SK-N-SH treated with all-trans-retinoic acid at 6 μM for 48 hours (cell line): ENCODE measurements around the gene ZNF177.
A peak's percentile ranks its signal among the peaks of the same experiment; 100 is the strongest.

Experiments
- ATAC-seq: fragments of 200-7000 bp; cut with Tn5 transposase; 3 replicates; pipeline ENCODE4 v1.9.1; 2020; ENCODE audit warnings: mild to moderate bottlenecking, moderate library complexity
- ARNTL ChIP-seq: fragments of 450-650 bp; formaldehyde crosslinking; IDR thresholded peaks from 2 replicates; pipeline ENCODE4 v1.5.0; 2020; ENCODE audit warnings: low read depth, mild to moderate bottlenecking, moderate library complexity, borderline replicate concordance
- BACH2 ChIP-seq: fragments of 250-450 bp; sonication (Bioruptor Pico); IDR thresholded peaks from 2 replicates; pipeline ENCODE4 v1.9.0; 2021; ENCODE audit warnings: mild to moderate bottlenecking, borderline replicate concordance
- CSDC2 ChIP-seq: fragments of 250-450 bp; sonication (Bioruptor Pico); IDR thresholded peaks from 2 replicates; pipeline ENCODE4 v1.5.0; 2020; ENCODE audit warnings: mild to moderate bottlenecking, moderate library complexity
- ESRRG ChIP-seq: fragments of 250-450 bp; sonication (Bioruptor Pico); IDR thresholded peaks from 2 replicates; pipeline ENCODE4 v1.6.1; 2021; ENCODE audit warnings: mild to moderate bottlenecking
- GLIS3 ChIP-seq: fragments of 250-450 bp; sonication (Bioruptor Pico); IDR thresholded peaks from 2 replicates; pipeline ENCODE4 v1.5.0; 2020; ENCODE audit warnings: mild to moderate bottlenecking, moderate library complexity
- ISL1 ChIP-seq: fragments of 250-450 bp; sonication (Bioruptor Pico); IDR thresholded peaks from 2 replicates; pipeline ENCODE4 v2.1.2; 2022; ENCODE audit warnings: mild to moderate bottlenecking, moderate library complexity
- OSR1 ChIP-seq: fragments of 250-450 bp; sonication (Bioruptor Pico); IDR thresholded peaks from 2 replicates; pipeline ENCODE4 v1.8.0; 2022; ENCODE audit warnings: moderate library complexity, mild to moderate bottlenecking, inconsistent platforms
- PPARA ChIP-seq: fragments of 250-450 bp; sonication (Bioruptor Pico); IDR thresholded peaks from 2 replicates; pipeline ENCODE4 v1.5.0; 2020; ENCODE audit warnings: mild to moderate bottlenecking, borderline replicate concordance
- RARB ChIP-seq: fragments of 250-450 bp; sonication (Bioruptor Pico); IDR thresholded peaks from 2 replicates; pipeline ENCODE4 v1.8.0; 2021; ENCODE audit warnings: mild to moderate bottlenecking, moderate library complexity
- SNAI2 ChIP-seq: fragments of 250-450 bp; sonication (Bioruptor Pico); IDR thresholded peaks from 2 replicates; pipeline ENCODE4 v1.5.0; 2020; ENCODE audit warnings: mild to moderate bottlenecking, moderate library complexity
- TCF4 ChIP-seq: fragments of 250-450 bp; sonication (Bioruptor Pico); IDR thresholded peaks from 2 replicates; pipeline ENCODE4 v1.8.0; 2021; ENCODE audit warnings: mild to moderate bottlenecking, moderate library complexity, borderline replicate concordance
- TOX ChIP-seq: fragments of 250-450 bp; sonication (Bioruptor Pico); IDR thresholded peaks from 2 replicates; pipeline ENCODE4 v1.8.0; 2021; ENCODE audit warnings: mild to moderate bottlenecking, moderate library complexity, borderline replicate concordance
- ZC3H10 ChIP-seq: fragments of 250-450 bp; sonication (Bioruptor Pico); IDR thresholded peaks from 2 replicates; pipeline ENCODE4 v1.5.1; 2021; ENCODE audit warnings: mild to moderate bottlenecking, moderate library complexity
- ZFP3 ChIP-seq: fragments of 250-450 bp; sonication (Bioruptor Pico); IDR thresholded peaks from 2 replicates; pipeline ENCODE4 v1.5.0; 2020; ENCODE audit warnings: mild to moderate bottlenecking, moderate library complexity
- ZFP30 ChIP-seq: fragments of 450-650 bp; formaldehyde crosslinking; IDR thresholded peaks from 2 replicates; pipeline ENCODE4 v1.5.0; 2022; ENCODE audit warnings: mild to moderate bottlenecking, moderate library complexity
- ZNF565 ChIP-seq: fragments of 450-650 bp; formaldehyde crosslinking; conservative IDR thresholded peaks from 2 replicates; pipeline ENCODE4 v1.5.0; 2020; ENCODE audit warnings: low read depth, mild to moderate bottlenecking, moderate library complexity
- ZNF70 ChIP-seq: fragments of 450-650 bp; formaldehyde crosslinking; IDR thresholded peaks from 2 replicates; pipeline ENCODE4 v1.5.0; 2020; ENCODE audit warnings: mild to moderate bottlenecking, moderate library complexity
- ZNF8 ChIP-seq: fragments of 450-650 bp; formaldehyde crosslinking; IDR thresholded peaks from 2 replicates; pipeline ENCODE4 v1.5.0; 2020; ENCODE audit warnings: mild to moderate bottlenecking, moderate library complexity
- TF ChIP-seq, protein P1 (sequence below): fragments of 250-450 bp; sonication (Bioruptor Pico); IDR thresholded peaks from 2 replicates; pipeline ENCODE4 v1.8.0; 2020; ENCODE audit warnings: mild to moderate bottlenecking, moderate library complexity, borderline replicate concordance
- TF ChIP-seq, protein P2 (sequence below): fragments of 250-450 bp; sonication (Bioruptor Pico); IDR thresholded peaks from 2 replicates; pipeline ENCODE4 v1.8.0; 2021; ENCODE audit warnings: low read depth, mild to moderate bottlenecking, moderate library complexity, borderline replicate concordance
- TF ChIP-seq, protein P3 (sequence below): fragments of 250-450 bp; sonication (Bioruptor Pico); IDR thresholded peaks from 2 replicates; pipeline ENCODE4 v1.5.0; 2020; ENCODE audit warnings: mild to moderate bottlenecking, moderate library complexity
- TF ChIP-seq, protein P4 (sequence below): fragments of 250-450 bp; sonication (Bioruptor Pico); IDR thresholded peaks from 2 replicates; pipeline ENCODE4 v1.5.1; 2021; ENCODE audit warnings: mild to moderate bottlenecking, moderate library complexity
- TF ChIP-seq, protein P5 (sequence below): fragments of 250-450 bp; sonication (Bioruptor Pico); IDR thresholded peaks from 2 replicates; pipeline ENCODE4 v1.5.1; 2020; ENCODE audit warnings: low read depth, mild to moderate bottlenecking, moderate library complexity

ZNF177 gene

DNA sequence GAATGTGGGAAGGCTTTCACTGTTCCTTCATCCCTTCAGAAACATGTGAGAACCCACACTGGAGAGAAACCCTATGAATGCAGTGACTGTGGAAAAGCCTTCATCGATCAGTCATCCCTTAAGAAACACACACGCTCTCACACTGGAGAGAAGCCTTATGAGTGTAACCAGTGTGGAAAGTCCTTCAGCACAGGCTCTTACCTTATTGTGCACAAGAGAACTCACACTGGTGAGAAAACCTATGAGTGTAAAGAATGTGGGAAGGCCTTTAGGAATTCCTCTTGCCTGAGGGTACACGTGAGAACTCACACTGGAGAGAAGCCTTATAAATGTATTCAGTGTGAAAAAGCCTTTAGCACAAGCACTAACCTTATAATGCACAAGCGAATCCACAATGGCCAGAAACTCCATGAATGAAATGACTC is 18.6 kb downstream of the ZNF177 start:
- TF ChIP-seq PPARA (CRISPR knock-in tag): no peak
- TF ChIP-seq, protein P1, sequence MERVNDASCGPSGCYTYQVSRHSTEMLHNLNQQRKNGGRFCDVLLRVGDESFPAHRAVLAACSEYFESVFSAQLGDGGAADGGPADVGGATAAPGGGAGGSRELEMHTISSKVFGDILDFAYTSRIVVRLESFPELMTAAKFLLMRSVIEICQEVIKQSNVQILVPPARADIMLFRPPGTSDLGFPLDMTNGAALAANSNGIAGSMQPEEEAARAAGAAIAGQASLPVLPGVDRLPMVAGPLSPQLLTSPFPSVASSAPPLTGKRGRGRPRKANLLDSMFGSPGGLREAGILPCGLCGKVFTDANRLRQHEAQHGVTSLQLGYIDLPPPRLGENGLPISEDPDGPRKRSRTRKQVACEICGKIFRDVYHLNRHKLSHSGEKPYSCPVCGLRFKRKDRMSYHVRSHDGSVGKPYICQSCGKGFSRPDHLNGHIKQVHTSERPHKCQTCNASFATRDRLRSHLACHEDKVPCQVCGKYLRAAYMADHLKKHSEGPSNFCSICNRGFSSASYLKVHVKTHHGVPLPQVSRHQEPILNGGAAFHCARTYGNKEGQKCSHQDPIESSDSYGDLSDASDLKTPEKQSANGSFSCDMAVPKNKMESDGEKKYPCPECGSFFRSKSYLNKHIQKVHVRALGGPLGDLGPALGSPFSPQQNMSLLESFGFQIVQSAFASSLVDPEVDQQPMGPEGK (CRISPR knock-in tag): no peak
- TF ChIP-seq ZNF70 (CRISPR knock-in tag): no peak
- TF ChIP-seq ZFP30 (CRISPR knock-in tag): no peak
- no peak for TF ChIP-seq ZNF8
- no peak for TF ChIP-seq OSR1 (CRISPR knock-in tag)
- no peak for TF ChIP-seq ZC3H10 (CRISPR knock-in tag)
- TF ChIP-seq ZNF565 (CRISPR knock-in tag): no peak
- no peak for TF ChIP-seq TOX (CRISPR knock-in tag)
- no peak for TF ChIP-seq BACH2
- TF ChIP-seq CSDC2 (CRISPR knock-in tag): no peak
- no peak for TF ChIP-seq ESRRG (CRISPR knock-in tag)
- no peak for TF ChIP-seq TCF4 (CRISPR knock-in tag)
- no peak for ATAC-seq

DNA sequence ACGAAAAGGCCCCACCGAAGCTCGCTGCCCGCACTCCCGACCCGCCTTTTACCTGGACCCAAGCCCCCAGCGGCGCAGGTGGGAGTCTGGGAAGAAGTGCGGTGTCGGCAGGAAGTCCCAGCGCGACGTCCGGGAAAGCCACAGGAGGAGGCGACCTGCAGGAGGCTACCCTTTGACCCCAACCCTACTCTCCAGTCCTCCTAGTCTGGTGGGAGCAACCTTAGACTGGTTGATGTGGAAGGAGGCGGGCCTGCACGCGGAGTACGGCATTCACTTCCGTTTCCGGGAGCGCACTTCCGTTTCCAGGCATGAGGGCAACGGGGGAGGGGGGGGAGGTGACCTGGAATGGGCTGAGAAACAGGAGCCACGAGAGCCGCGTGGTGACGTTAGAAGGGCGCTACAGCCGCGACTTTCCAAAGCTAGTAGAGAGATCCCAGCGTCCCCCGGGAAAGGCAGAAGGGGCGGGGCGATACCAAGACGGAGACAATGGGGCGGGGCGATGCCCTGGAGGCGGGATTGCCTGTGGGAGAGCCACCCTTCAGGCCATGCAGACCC is 44.1 kb downstream of the ZNF177 start:
- ATAC-seq: peak; percentile 56
- 0 out of 2 replicates have a peak, but pooled peaks have one; percentile 12 for TF ChIP-seq ZNF8
- TF ChIP-seq, protein P1 (CRISPR knock-in tag): no peak

DNA sequence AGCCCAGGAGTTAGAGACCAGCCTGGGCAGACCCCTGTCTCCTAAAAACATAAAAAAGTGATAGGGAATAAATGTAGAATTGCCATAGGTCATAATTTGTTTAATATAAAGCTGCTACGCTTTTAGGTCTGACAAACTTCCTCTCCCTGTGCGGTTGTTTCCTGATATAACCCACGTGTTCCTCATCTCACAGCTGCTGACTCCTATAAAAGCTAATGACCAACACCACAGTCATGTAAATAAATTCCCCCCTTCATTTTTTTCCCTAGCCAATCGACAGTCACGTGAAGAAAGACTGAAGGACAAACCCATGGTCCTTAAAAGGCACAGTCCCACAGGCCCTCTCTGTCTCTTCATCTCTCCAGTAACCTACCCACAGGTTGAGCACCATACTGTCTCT is 45.0 kb downstream of the ZNF177 start:
- TF ChIP-seq, protein P2, sequence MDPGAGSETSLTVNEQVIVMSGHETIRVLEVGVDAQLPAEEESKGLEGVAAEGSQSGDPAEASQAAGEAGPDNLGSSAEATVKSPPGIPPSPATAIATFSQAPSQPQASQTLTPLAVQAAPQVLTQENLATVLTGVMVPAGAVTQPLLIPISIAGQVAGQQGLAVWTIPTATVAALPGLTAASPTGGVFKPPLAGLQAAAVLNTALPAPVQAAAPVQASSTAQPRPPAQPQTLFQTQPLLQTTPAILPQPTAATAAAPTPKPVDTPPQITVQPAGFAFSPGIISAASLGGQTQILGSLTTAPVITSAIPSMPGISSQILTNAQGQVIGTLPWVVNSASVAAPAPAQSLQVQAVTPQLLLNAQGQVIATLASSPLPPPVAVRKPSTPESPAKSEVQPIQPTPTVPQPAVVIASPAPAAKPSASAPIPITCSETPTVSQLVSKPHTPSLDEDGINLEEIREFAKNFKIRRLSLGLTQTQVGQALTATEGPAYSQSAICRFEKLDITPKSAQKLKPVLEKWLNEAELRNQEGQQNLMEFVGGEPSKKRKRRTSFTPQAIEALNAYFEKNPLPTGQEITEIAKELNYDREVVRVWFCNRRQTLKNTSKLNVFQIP (CRISPR knock-in tag): no peak
- no peak for TF ChIP-seq ZFP3 (CRISPR knock-in tag)
- TF ChIP-seq ISL1 (CRISPR knock-in tag): no peak
- no peak for TF ChIP-seq ZNF565 (CRISPR knock-in tag)
- TF ChIP-seq PPARA (CRISPR knock-in tag): no peak
- TF ChIP-seq, protein P1 (CRISPR knock-in tag): no peak
- TF ChIP-seq BACH2: no peak
- TF ChIP-seq RARB (CRISPR knock-in tag): no peak
- no peak for TF ChIP-seq ZFP30 (CRISPR knock-in tag)
- TF ChIP-seq CSDC2 (CRISPR knock-in tag): no peak
- TF ChIP-seq ZC3H10 (CRISPR knock-in tag): no peak
- TF ChIP-seq ZNF70 (CRISPR knock-in tag): no peak
- TF ChIP-seq ESRRG (CRISPR knock-in tag): no peak
- no peak for TF ChIP-seq SNAI2 (CRISPR knock-in tag)
- TF ChIP-seq, protein P3, sequence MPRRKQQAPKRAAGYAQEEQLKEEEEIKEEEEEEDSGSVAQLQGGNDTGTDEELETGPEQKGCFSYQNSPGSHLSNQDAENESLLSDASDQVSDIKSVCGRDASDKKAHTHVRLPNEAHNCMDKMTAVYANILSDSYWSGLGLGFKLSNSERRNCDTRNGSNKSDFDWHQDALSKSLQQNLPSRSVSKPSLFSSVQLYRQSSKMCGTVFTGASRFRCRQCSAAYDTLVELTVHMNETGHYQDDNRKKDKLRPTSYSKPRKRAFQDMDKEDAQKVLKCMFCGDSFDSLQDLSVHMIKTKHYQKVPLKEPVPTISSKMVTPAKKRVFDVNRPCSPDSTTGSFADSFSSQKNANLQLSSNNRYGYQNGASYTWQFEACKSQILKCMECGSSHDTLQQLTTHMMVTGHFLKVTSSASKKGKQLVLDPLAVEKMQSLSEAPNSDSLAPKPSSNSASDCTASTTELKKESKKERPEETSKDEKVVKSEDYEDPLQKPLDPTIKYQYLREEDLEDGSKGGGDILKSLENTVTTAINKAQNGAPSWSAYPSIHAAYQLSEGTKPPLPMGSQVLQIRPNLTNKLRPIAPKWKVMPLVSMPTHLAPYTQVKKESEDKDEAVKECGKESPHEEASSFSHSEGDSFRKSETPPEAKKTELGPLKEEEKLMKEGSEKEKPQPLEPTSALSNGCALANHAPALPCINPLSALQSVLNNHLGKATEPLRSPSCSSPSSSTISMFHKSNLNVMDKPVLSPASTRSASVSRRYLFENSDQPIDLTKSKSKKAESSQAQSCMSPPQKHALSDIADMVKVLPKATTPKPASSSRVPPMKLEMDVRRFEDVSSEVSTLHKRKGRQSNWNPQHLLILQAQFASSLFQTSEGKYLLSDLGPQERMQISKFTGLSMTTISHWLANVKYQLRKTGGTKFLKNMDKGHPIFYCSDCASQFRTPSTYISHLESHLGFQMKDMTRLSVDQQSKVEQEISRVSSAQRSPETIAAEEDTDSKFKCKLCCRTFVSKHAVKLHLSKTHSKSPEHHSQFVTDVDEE (CRISPR knock-in tag): no peak
- TF ChIP-seq, protein P4, sequence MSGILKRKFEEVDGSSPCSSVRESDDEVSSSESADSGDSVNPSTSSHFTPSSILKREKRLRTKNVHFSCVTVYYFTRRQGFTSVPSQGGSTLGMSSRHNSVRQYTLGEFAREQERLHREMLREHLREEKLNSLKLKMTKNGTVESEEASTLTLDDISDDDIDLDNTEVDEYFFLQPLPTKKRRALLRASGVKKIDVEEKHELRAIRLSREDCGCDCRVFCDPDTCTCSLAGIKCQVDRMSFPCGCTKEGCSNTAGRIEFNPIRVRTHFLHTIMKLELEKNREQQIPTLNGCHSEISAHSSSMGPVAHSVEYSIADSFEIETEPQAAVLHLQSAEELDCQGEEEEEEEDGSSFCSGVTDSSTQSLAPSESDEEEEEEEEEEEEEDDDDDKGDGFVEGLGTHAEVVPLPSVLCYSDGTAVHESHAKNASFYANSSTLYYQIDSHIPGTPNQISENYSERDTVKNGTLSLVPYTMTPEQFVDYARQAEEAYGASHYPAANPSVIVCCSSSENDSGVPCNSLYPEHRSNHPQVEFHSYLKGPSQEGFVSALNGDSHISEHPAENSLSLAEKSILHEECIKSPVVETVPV: no peak
- TF ChIP-seq, protein P5, sequence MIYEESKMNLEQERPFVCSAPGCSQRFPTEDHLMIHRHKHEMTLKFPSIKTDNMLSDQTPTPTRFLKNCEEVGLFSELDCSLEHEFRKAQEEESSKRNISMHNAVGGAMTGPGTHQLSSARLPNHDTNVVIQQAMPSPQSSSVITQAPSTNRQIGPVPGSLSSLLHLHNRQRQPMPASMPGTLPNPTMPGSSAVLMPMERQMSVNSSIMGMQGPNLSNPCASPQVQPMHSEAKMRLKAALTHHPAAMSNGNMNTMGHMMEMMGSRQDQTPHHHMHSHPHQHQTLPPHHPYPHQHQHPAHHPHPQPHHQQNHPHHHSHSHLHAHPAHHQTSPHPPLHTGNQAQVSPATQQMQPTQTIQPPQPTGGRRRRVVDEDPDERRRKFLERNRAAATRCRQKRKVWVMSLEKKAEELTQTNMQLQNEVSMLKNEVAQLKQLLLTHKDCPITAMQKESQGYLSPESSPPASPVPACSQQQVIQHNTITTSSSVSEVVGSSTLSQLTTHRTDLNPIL (CRISPR knock-in tag): no peak
- TF ChIP-seq GLIS3: no peak
- TF ChIP-seq ARNTL (CRISPR knock-in tag): no peak
- TF ChIP-seq, all 23 proteins: peak for 0
- ATAC-seq: no peak
